SK-N-SH (cell line): ENCODE results near the gene TGFA. TPM values are rescaled to one million over a fixed set of nuclear protein-coding genes. Genes with fewer than 3 reads are reported as not detected.

Experiments used
- CTCF ChIA-PET: fragments of 300-600, 350-600 bp; formaldehyde crosslinking; extraction: SDS; loops from one replicate; lab custom pipeline; 2021; lab: Yijun Ruan, JAX
- POLR2A ChIA-PET: fragments of 350-600 bp; sonication (Branson Sonifier 250); formaldehyde crosslinking; extraction: SDS; loops from one replicate; lab custom pipeline; 2020; ENCODE audit warnings: antibody characterized with exemption, inconsistent platforms; lab: Yijun Ruan, JAX
- DNase-seq: peaks from one replicate; pipeline ENCODE4 v3.0.0; 2012
- H2AFZ ChIP-seq: fragments of 200-600 bp; sonication (generic); 2 replicates; pipeline ENCODE4 v1.8.1; 2016; ENCODE audit warnings: antibody characterized with exemption, mild to moderate bottlenecking, low read depth
- H3F3A ChIP-seq: fragments of 200-600 bp; sonication (generic); replicated peaks from 2 replicates; pipeline ENCODE3; 2016; ENCODE audit warnings: antibody characterized with exemption, mild to moderate bottlenecking; ENCODE audit not compliant: insufficient read depth
- H3K27ac ChIP-seq, 2 experiments: fragments of 200-500 bp in 1 of 2; fragments of 200-600 bp in 1 of 2; sonication (Bioruptor generic) in 1 of 2; sonication (generic), shearing (Covaris generic) in 1 of 2; 2 replicates each; pipeline versions ENCODE4 v1.5.1 to v1.6.1; 2014 to 2016; ENCODE audit warnings: low read depth in 2 of 2, inconsistent platforms in 1 of 2, low read length in 1 of 2, mild to moderate bottlenecking in 1 of 2, mixed read lengths in 1 of 2
- H3K27me3 ChIP-seq: fragments of 200-600 bp; sonication (generic), shearing (Covaris generic); 2 replicates; pipeline ENCODE4 v1.6.1; 2016; ENCODE audit warnings: mixed run types; ENCODE audit not compliant: insufficient read depth
- H3K36me3 ChIP-seq, 2 experiments: fragments of 200-500 bp in 1 of 2; fragments of 200-600 bp in 1 of 2; sonication (Bioruptor generic) in 1 of 2; sonication (generic) in 1 of 2; replicated peaks in 1 of 2; 2 replicates each; pipeline versions ENCODE3 to v1.5.1; 2014 to 2016; ENCODE audit warnings: low read length in 1 of 2, mild to moderate bottlenecking in 1 of 2; ENCODE audit not compliant: insufficient read depth in 2 of 2, control insufficient read depth in 1 of 2
- H3K4me1 ChIP-seq, 2 experiments: fragments of 200-500 bp in 1 of 2; fragments of 200-600 bp in 1 of 2; sonication (Bioruptor generic) in 1 of 2; sonication (generic), shearing (Covaris generic) in 1 of 2; 2 replicates each; pipeline versions ENCODE4 v1.5.1 to v1.6.1; 2014 to 2016; ENCODE audit warnings: low read depth in 1 of 2, low read length in 1 of 2, mixed run types in 1 of 2; ENCODE audit not compliant: insufficient read depth in 2 of 2, control insufficient read depth in 1 of 2
- H3K4me2 ChIP-seq: fragments of 200-600 bp; sonication (generic), shearing (Covaris generic); 2 replicates; pipeline ENCODE4 v1.6.1; 2017; ENCODE audit warnings: mixed run types
- H3K4me3 ChIP-seq, 2 experiments: fragments of 200-500 bp in 1 of 2; fragments of 200-600 bp in 1 of 2; sonication (Bioruptor generic) in 1 of 2; sonication (generic), shearing (Covaris generic) in 1 of 2; 2 replicates each; pipeline versions ENCODE4 v1.5.1 to v1.8.1; 2014 to 2016; ENCODE audit warnings: low read depth in 2 of 2, inconsistent platforms in 1 of 2, low read length in 1 of 2, mild to moderate bottlenecking in 1 of 2, mixed read lengths in 1 of 2, moderate library complexity in 1 of 2
- H3K79me2 ChIP-seq: fragments of 200-600 bp; sonication (generic); 2 replicates; pipeline ENCODE4 v1.8.1; 2017; ENCODE audit warnings: mild to moderate bottlenecking; ENCODE audit not compliant: insufficient read depth
- H3K9ac ChIP-seq: fragments of 200-600 bp; sonication (generic); 2 replicates; pipeline ENCODE4 v1.6.1; 2017; ENCODE audit warnings: mixed run types
- H3K9me2 ChIP-seq: fragments of 200-600 bp; sonication (generic); 2 replicates; pipeline ENCODE4 v1.6.1; 2017; ENCODE audit warnings: mixed run types
- H3K9me3 ChIP-seq: fragments of 200-600 bp; sonication (generic); 2 replicates; pipeline ENCODE4 v1.6.1; 2017; ENCODE audit warnings: mixed run types, mild to moderate bottlenecking, moderate library complexity
- H4K20me1 ChIP-seq: fragments of 200-600 bp; sonication (generic); 2 replicates; pipeline ENCODE4 v1.6.1; 2017; ENCODE audit warnings: mild to moderate bottlenecking, mixed run types; ENCODE audit not compliant: insufficient read depth
- CTCF ChIP-seq: fragments of 200-600 bp; sonication (generic); IDR thresholded peaks from 2 replicates; pipeline ENCODE4 v1.6.1; 2017; ENCODE audit warnings: antibody characterized with exemption, mild to moderate bottlenecking, moderate library complexity
- NFIC ChIP-seq: IDR thresholded peaks from 2 replicates; pipeline ENCODE4 v1.4.0; 2012; ENCODE audit warnings: borderline replicate concordance
- NRF1 ChIP-seq: IDR thresholded peaks from 2 replicates; pipeline ENCODE4 v1.6.1; 2012; ENCODE audit warnings: low read depth, mild to moderate bottlenecking, low read length
- PBX3 ChIP-seq: IDR thresholded peaks from 2 replicates; pipeline ENCODE4; 2012
- REST ChIP-seq: IDR thresholded peaks from 2 replicates; pipeline ENCODE4 v1.6.1; 2012; ENCODE audit warnings: mild to moderate bottlenecking, low read depth, low read length, moderate library complexity
- RFX5 ChIP-seq: IDR thresholded peaks from 2 replicates; pipeline ENCODE4 v1.6.1; 2012; ENCODE audit warnings: mild to moderate bottlenecking, improper control_type of control experiment, low read length
- SMC3 ChIP-seq: IDR thresholded peaks from 2 replicates; pipeline ENCODE4 v1.6.1; 2012; ENCODE audit warnings: low read depth, low read length, improper control_type of control experiment
- YY1 ChIP-seq: IDR thresholded peaks from 2 replicates; pipeline ENCODE4 v1.4.0; 2012; ENCODE audit warnings: low read depth, mild to moderate bottlenecking
- ZBTB33 ChIP-seq: IDR thresholded peaks from 2 replicates; pipeline ENCODE4 v1.4.0; 2012; ENCODE audit warnings: low read depth, borderline replicate concordance
- WGBS: methylation state at CpG from one replicate; pipeline ENCODE4 v1.1.6; 2017; ENCODE audit warnings: low lambda C conversion rate; 5-methylcytosine and 5-hydroxymethylcytosine counted together
- polyA plus RNA-seq, 3 experiments: library from polyadenylated mRNA; depleted of rRNA; stranded (reverse); fragments of >200 nt; gene quantifications; 2 replicates each; pipeline ENCODE4 v1.2.3, GENCODE V29; 2012

Gene TGFA
- polyA plus RNA-seq, 1 of the 3 experiments (the other 2 are of a cell fraction): not detected

- Histone ChIP-seq H4K20me1 (no peaks in the 10 kb centered on the region), H3F3A (no peaks in the 10 kb centered on the region), H3K9me2 (no peaks in the 10 kb centered on the region), H3K4me1 (no peaks in the 10 kb centered on the region), H3K4me3 (no peak overlapping the region), H2AFZ (no peak overlapping the region), H3K27me3 (no peaks in the 10 kb centered on the region; the same call in 1 of the 2 replicates), H3K4me2 (peak overlapping the region; percentile 38; the same call in 1 of the 2 replicates), H3K36me3 (no peaks in the 10 kb centered on the region), H3K9ac (no peak overlapping the region), H3K79me2 (no peaks in the 10 kb centered on the region), H3K9me3 (no peaks in the 10 kb centered on the region), H3K27ac (no peak overlapping the region)
- ChIA-PET CTCF (interaction anchor here (1.2 kb wide), 1 partner anchor 93 kb away, joined by 5 read pairs; no protein-coding TSS in a partner anchor), POLR2A (no interaction called here)
- WGBS: 28% methylated on average over 14 of the region's 14 CpGs
- no peak for DNase-seq
- no peak for TF ChIP-seq PBX3
- peak; percentile 35; the same call in 1 of the 2 replicates for TF ChIP-seq NFIC
Observed at GRCh38 chr2:70523996-70524965, 29.3 kb downstream of the TGFA start.

GRCh38 chr2:70523672-70523995 is 30.0 kb downstream of the TGFA start:
- H3K27me3 ChIP-seq: no peaks in the 10 kb centered on the region; the same call in 1 of the 2 replicates
- no peak overlapping the region for H3K4me3 ChIP-seq
- no peaks in the 10 kb centered on the region for H3K79me2 ChIP-seq
- no peak overlapping the region for H2AFZ ChIP-seq
- no peaks in the 10 kb centered on the region for H3K9me3 ChIP-seq
- H3K36me3 ChIP-seq: no peaks in the 10 kb centered on the region
- no peaks in the 10 kb centered on the region for H3K9me2 ChIP-seq
- ChIA-PET POLR2A (no interaction called here), CTCF (interaction anchor here (1.2 kb wide), 1 partner anchor 94 kb away, joined by 5 read pairs; no protein-coding TSS in a partner anchor)
- H4K20me1 ChIP-seq: no peaks in the 10 kb centered on the region
- H3K4me1 ChIP-seq: no peaks in the 10 kb centered on the region
- H3K27ac ChIP-seq: no peak overlapping the region
- H3K4me2 ChIP-seq: no peak overlapping the region
- no peak for TF ChIP-seq SMC3
- TF ChIP-seq RFX5: no peak
- no peak for TF ChIP-seq NRF1
- TF ChIP-seq ZBTB33: no peak
- TF ChIP-seq CTCF: no peak
- TF ChIP-seq REST: no peak
- no peak for TF ChIP-seq YY1
- no peaks in the 10 kb centered on the region for H3F3A ChIP-seq
- DNase-seq: no peak
- H3K9ac ChIP-seq: no peak overlapping the region
